GM19351 (cell line): Measurements from ENCODE around the gene INPP5D.
"Not testable (repeated sequence)": the region's sequence is repeated elsewhere in the genome, so short reads cannot be mapped to it uniquely, and the experiment has no call there.

Experiments
- ATAC-seq: cut with Tn5 transposase; IDR thresholded peaks from one replicate; pipeline ENCODE4 v1.9.1; 2021; ENCODE audit warnings: mild to moderate bottlenecking, moderate library complexity; ENCODE audit not compliant: unreplicated experiment

The INPP5D gene

DNA sequence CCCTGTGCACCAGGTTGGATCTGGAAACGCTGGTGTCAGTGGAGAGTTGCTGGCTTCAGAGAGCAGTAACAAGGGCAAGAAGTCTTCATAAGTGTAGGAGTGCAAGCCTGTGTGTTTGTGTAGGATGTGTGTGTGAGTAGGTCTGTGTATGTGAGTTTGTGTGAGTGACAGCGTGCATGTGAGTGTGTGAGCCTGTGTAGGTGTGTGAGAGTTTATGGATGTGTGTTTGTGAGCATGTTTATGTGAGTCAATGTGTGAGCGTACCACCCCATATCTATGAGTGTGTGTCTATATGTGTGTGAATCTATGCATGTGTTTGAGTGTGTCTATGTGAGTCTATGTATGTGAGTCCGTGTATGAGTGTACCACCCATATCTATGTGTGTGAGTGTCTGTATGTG lies 104.8 kb downstream of the INPP5D start:
- no peak for ATAC-seq

DNA sequence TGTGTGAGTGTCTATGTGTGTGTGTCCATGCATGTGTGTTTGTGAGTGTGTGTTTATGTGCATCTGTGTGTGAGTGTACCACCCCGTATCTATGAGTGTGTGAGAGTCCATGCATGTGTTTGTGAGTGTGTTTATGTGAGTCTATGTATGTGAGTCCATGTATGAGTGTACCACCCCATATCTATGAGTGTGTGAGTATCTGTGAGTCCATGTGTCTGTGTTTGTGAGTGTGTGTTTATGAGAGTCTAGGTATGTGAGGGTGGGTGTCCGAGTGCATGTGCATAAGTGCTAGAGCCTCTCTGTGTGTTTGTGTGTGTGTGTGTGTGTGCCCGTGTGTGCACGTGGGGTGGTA lies 105.4 kb downstream of the INPP5D start:
- no peak for ATAC-seq

DNA sequence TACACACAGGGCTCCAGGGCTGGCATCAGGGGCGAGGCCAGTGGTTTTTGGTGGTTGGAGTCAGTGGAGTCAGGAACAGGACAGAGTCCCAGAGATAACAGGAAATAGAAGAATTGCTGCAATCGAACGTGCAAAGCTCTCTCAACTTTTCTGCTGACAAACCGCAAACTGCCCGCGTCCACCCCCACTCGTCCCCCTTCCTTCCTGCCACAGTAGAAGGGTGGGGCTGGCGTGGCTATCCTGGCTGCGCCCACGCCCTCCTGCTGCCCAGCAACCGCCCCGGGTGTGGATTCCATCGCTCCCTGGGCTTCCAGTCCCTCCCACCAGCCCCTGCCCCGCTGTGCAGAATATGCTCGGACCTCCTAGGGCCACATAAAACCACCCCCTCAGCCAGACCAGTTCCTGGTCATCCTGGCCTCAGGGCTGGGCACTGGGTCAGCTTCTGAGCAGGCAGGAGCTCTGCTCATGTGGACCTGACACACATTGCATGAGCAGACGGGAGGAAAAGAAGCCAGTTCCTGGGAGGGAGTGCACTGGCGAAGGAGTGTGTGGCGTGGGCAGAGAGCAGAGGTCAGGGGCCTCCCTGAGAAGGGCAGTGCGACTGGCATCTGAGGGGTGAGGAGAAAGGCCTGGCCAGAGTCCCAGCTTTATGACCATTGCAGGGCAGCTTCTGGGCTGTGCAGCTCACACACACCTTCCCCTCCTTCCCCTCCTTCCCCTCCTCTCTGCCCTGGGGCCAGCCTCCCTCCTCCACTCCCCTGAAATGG lies 105.9 kb downstream of the INPP5D start:
- no peak for ATAC-seq

DNA sequence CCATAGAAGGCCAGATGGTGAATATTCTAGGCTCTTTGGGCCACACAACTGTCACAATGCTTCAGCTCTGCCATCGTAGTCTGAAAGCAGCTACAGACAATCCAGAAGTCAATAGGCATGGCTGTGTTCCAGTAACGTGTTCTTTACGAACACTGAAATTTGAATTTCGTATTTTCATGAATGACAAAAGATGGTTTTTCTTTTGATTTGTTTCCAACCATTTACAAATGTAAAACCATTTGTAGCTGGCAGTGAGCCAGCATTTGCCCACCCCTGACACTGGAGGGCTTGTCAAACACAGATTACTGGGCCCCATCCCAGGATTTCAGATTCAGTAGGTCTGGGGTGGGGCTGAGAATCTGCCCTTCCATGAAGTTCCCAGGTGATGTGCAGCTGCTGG lies 108.3 kb downstream of the INPP5D start:
- ATAC-seq = no peak

DNA sequence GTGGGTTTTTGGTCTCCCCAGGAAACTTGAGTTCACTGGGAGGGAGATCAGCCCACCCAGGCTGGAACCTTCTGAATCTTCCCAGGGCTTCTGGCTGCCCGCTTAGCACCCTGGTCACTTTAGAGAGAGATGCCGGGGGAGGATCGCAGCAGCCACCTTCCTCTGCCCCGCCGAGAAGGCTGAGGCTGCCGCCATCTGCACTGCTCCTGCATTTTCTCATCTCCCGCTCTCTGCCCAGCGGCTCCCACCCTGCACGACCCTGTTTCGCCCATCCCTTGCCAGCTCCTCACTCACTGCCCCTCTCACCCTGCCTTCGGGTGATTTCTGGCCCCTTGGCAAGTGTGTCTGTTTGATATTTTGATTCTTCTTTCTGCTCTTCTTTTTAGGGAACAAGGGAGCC lies 108.8 kb downstream of the INPP5D start:
- no peak for ATAC-seq

DNA sequence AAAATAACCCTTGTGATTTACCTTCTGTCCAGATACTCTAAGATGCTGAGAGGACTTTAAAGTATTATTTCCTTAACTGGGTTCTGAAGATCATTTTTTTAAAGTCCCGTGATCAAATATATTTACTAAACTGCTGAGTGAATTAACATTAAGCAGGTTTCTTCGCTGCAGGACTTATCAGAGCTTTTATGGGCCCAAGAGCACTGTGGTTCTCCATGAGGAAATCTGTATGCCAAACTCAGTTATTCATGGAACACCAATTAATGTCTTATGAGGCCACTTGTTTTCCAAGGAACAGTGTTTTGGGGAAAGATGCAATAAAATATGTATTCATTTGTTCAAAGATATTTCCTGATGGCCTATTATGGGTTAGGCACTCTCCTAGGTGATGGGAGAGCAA lies 111.2 kb downstream of the INPP5D start:
- no peak for ATAC-seq

DNA sequence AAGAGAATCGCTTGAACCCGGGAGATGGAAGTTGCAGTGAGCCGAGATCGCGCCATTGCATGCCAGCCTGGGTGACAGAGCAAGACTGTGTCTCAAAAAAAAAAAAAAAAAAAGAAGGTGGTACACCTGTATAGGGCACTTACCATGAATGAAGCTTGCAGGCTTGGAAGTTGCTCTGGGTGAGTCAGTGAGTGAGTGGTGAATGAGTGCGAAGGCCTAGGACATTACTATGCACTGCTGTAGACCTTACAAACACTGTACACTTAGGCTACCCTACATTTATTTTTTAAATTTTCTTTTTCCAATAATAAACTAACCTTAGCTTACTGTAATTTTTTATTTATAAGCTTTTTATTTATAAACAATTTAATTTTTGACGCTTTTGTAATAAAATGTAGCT lies 113.0 kb downstream of the INPP5D start:
- ATAC-seq = no peak

DNA sequence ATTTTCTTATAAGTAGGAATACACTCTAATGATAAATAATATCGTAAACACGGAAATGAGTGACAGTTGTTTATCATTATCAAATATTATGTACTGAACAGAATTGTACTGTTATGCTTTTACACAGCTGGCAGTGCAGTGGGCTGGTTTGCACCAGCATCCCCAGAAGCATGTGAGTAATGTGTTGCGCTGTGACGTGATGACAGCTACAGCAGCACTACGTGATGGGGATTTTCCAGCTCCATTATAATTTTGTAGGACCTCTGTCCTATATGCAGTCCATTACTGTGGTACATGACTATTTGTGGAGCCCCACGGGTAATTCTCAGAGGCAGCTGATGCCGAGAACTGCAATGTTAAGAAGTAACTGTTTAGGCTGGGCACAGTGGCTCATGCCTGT lies 114.0 kb downstream of the INPP5D start:
- no peak for ATAC-seq

DNA sequence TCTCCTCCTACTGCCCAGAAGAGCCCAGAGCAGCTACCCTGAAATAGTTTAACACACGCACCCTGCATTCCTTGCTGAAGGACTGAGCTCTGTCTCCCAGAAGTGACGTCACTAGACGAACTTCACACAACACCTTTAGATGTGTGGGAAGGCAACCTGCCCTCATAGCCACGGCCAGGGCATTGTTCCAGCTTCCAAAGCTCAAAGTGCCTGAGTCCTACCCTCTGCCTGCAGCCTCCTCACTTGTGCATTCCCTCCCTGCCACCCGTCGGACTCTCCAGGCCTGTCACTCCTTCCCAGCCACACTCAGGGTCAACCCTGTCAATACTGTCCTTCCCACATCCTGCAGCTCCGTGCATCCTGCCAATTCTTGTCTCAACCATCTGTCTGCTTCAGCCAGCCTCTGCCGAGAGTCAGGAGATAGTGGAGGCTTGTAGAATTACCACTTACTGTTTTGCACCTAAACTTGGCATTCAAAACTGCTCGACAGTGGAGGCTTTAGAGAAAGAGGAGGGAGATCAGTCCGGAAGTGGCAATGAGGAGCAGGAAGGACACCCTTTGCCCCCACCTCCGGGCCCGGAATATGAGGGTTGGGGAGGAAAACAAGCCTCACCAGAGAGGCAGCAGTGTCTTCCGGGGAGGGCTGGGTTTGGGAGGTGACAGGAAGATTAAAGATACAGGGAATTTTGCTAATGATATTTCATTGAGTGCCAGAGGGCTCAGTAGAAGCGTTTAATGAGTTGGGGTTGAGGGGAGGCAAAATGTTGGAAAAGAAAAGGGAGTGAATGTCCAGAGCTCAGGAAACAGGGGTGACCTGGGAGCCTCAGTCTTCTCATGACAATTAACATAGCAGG lies 119.1 kb downstream of the INPP5D start:
- no peak for ATAC-seq

DNA sequence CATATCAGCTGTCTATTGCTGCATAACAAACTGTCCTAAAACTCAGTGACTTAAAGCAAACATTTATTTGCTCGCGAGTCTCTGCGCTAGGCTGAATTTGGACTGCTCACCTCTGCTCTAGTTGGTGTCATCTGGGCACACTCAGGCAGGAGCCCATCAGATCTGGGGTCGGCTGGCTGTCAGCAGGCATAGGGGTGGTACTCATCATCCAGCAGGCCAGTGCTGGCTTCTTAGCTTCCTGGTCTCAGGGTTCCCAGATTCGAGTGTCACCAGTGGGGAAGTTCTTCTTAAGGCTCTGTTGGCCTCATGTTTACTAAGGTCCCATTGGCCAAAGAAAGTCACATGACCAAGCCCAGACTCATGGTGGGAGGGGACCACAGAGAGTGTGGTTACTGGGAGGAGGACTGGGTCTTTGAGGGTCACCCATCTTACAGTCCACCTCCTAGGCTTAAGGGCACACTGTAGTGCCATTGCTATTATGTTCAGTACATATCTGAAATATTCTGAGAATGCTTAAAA lies 119.8 kb downstream of the INPP5D start:
- ATAC-seq = no peak

DNA sequence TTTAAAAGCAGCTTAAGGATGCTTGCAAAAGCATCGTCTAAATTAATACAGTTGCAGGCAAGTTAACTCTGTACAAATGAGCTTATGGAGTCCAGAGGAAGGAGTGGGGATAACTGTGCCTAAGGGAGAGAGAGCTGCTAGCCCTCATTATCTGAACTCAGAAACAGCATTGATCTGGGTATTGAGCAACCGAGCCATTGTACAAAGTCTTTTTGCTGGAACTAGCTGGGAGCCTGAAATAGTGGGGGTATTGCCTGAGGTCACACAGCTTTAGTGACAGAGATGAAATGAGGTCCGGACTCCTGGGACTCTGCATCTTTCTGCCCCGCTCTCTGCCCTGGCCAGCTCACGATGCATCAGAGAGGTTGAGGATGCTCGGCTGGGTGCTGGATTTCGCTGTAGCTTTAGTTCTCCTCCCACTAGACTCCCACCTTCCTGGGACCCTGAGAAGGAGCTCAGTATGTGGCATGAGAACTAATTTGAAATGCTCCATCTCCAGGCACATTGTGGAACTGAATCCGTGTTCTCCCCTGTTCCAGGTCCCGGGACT lies 123.8 kb downstream of the INPP5D start:
- no peak for ATAC-seq

DNA sequence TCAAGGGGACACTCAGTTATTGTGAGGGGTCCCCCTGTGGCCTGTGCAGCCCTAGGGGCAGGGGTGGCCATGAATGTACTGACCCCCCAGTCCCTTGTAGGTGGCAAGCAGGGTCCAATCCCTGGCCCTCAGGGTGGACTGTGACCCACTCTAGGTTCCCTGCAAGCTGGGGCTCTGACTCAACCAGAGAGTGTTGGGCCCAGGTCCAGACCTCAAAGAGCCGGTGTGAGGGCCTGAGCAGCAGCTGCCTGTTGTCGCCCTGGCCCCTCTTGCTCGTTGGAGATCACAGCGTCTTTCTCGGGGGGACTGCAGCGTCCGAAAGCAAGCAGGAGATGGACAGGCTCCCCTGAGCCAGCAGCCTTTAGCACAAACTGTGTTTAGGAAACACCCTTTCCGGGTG lies 124.5 kb downstream of the INPP5D start:
- no peak for ATAC-seq

DNA sequence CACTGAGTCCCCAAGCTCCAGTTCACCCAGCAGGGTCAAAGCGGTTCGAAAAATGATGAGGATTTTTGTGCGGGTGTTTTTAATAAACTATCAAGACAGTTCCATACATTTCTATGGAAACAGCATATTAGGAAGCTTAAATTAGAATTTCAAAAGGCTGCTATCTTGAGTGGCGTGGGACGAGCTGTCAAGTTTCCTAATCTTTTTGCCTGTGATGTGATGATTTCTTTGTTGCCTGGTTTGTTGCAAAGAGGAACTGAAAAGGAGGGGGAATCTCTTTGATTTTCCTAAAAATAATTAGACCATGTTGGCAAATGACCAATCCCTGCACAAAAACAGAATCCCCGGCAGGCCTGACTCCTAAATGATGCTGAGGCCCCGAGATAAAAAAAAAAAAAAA lies 125.2 kb downstream of the INPP5D start:
- no peak for ATAC-seq

DNA sequence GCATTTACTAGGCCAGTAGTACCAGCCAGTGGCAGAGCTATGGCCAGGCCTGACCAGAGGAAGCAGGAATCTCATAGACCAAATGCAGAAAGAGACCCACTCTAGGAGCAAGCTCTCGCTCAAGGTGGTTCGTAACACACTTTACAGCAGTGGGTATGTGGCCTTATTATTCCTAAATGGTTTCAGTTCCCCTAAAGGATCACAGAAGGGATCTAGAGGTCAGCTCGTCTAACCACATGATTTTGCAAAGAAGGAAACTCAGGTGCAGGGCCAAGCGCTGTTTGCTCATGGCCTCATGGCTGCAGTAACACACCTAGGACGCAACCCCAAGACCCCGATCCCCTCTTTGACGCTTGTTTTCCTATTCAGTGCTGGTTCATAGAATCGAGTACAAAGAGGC lies 125.8 kb downstream of the INPP5D start:
- ATAC-seq = peak; percentile 53

DNA sequence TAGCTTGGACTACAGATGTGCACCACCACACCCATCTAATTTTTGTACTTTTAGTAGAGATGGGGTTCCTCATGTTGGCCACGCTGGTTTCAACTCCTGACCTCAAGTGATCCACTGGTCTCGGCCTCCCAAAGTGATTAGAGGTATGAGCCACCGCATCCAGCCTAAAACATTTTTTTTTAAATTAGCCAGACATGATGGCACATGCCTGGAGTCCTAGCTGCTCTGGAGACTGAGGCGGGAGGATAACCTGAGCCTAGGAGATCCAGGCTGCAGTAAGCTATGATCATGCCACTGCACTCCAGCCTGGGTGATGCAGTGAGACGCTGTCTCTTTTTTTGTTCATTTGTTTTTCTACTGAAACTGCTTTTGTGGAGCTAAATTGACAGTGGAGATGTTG lies 126.7 kb downstream of the INPP5D start:
- ATAC-seq = no peak

DNA sequence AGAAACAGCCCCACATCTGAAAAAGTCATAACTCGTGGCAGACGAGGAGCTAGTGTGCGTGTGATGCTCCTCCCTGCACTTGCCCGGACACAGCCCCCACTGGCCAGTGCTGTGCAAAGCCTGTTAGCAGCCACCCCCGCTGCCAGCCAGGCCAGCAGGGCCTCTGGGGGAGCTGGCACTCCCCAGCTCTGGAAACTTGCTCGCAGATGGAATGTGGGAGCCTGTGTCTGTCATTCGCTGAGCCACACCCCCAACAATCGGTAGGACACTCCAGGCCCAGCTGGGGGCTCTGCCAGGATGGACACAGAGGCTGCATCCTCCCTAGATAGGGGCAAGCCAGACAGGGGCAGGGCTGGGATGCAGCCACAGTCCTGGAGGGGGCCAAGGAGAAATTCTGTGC lies 128.9 kb downstream of the INPP5D start:
- no peak for ATAC-seq

DNA sequence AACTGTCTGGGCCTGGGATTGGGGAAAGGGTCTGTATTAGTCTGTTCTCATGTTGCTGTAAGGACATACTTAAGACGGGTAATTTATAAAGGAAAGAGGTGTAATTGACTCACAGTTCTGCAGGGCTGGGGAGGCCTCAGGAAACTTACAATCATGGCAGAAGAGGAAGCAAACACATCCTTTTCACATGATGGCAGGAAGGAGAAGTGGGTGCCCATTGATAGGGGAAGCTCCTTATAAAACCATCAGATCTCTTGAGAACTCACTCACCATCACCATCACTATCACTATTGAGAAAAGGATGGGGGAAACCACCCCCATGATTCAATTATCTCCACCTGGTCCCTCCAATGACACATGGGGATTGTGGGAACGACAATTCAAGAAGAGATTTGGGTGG lies 130.9 kb downstream of the INPP5D start:
- ATAC-seq = not testable (repeated sequence)

DNA sequence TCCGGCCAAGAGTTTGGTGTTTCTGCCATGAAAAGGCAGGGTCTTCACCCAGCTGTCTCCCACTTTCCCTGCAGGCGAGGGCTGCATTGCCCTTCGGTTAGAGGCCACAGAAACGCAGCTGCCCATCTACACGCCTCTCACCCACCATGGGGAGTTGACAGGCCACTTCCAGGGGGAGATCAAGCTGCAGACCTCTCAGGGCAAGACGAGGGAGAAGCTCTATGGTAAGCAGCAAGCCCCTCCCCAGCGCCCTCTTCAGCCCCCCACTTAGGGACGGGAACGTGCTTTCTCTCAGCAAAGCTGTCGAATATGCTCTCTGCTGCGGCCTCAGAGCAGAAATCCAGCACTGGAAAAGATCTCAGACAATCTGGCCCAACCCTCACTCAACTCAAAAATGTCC lies 133.6 kb downstream of the INPP5D start:
- ATAC-seq = no peak

DNA sequence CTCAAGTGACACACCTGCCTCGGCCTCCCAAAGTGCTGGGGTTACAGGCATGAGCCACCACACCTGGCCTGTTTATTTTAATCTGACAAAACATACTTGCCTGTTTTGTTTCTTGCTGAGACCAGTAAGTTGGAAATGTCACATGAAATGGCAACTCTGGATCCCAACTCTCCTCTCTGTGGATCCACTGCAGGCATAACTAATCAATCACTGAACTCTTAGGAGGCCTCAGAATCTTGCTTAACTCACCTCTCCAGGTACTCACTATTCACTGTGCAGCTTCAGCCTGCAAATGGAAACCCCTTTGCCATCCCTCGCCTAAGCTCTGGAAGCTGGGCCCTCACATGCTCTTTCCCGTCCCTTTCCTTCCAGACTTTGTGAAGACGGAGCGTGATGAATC lies 134.9 kb downstream of the INPP5D start:
- ATAC-seq = no peak

DNA sequence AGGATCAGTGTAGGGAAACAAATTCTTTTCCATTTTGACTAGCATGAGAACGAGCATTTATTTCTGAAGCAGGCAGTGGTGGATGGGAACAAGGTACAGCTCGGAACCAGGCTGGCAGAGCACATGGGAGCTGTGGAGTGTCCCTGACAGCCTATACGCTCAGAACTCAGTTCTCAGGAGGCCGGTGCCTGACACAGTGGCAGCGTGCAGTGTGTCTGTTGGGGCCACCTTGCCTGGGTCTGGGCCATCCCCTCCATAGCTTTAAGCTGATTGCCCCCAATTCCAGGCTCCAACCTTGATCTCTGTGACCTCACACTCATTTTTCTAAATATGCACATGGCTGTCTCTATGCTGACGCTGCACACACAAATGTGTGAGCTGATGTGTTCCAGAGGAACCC lies 136.9 kb downstream of the INPP5D start:
- ATAC-seq = no peak

DNA sequence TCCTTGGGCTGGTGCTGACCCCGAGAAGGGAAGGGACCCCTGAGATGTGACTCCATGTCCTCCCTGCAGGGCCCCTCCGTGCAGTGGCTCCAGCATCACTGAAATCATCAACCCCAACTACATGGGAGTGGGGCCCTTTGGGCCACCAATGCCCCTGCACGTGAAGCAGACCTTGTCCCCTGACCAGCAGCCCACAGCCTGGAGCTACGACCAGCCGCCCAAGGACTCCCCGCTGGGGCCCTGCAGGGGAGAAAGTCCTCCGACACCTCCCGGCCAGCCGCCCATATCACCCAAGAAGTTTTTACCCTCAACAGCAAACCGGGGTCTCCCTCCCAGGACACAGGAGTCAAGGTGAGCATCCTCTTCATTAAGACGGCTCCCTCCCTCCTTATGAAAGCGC lies 137.9 kb downstream of the INPP5D start:
- no peak for ATAC-seq

DNA sequence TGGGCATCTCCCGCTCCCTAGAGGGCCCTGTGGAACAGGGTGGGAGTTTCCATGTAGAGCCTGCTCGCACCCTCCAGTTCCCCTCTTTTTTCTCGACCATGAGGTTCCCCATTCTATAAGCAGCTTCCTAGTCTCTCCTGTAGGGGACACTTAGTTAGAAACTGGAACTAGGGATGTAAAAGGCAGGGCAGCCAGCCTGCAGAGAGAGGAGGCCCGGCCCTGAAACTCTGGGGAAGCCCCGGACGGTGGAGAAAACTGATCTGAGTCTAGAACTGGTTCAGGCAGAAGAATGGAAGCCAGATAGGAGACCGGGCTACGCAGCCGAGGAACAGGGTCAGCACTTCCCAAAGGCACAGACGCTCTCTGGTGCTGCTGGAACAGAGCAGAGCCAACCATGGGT lies 139.7 kb downstream of the INPP5D start:
- ATAC-seq = no peak
